ENCODE data around the gene APLF. TPM values are rescaled to one million over a fixed set of nuclear protein-coding genes. Genes with fewer than 3 reads are reported as not detected.

Gene APLF
- total and polyA plus RNA-seq, 10 of the 15 experiments (the other 5 are each of a cell fraction or from before 2014, with no cell fraction given) = 0.66 to 2.8 (median 1.8) TPM

- TF ChIP-seq ETV6 (conservative IDR thresholded peaks at IDR 0.05 in 1 of 2, IDR thresholded peaks at IDR 0.05 in 1 of 2; ENCODE audit: borderline replicate concordance in 1 of 2, low read depth in 1 of 2) (peak in 1 of 2 experiments; percentile 78; a peak in 1 of 4 replicates), SIX5 (IDR thresholded peaks at IDR 0.05; ENCODE audit: low read depth, low read length, severe bottlenecking) (no peak), SUPT20H (IDR thresholded peaks at IDR 0.05; ENCODE audit: borderline replicate concordance, control insufficient read depth, low read depth, low read length) (no peak), NR2F1 (conservative IDR thresholded peaks at IDR 0.05) (peak; percentile 100), MEF2B (IDR thresholded peaks at IDR 0.05; ENCODE audit: partially characterized antibody, poor library complexity, severe bottlenecking) (peak; percentile 89), MLLT1 (IDR thresholded peaks at IDR 0.05) (no peak; the same call in 1 of the 2 replicates), ASH2L (IDR thresholded peaks at IDR 0.05; ENCODE audit: borderline replicate concordance, low read depth) (peak; percentile 76; the same call in 1 of the 2 replicates), HDAC2 (IDR thresholded peaks at IDR 0.05) (no peak), ZBTB11 (CRISPR knock-in tag; IDR thresholded peaks at IDR 0.05) (no peak), SMC3 (IDR thresholded peaks at IDR 0.05; ENCODE audit: borderline replicate concordance, low read length) (no peak), TBL1XR1 (IDR thresholded peaks at IDR 0.05; ENCODE audit: low read depth, low read length) (peak; percentile 90), MYC (IDR thresholded peaks at IDR 0.05; ENCODE audit: insufficient read depth, insufficient read length, insufficient replicate concordance, low read length, severe bottlenecking) (no peak), CHD2 (IDR thresholded peaks at IDR 0.05; ENCODE audit: borderline replicate concordance, low read depth, low read length) (peak; percentile 76; the same call in 1 of the 2 replicates), JUND (IDR thresholded peaks at IDR 0.05; ENCODE audit: low read depth, low read length) (peak; percentile 85), CREB1 (IDR thresholded peaks at IDR 0.05; ENCODE audit: low read depth) (peak; percentile 66; the same call in 1 of the 2 replicates), ZZZ3 (IDR thresholded peaks at IDR 0.05; ENCODE audit: control insufficient read depth, insufficient read length, low read depth) (no peak), SUZ12 (IDR thresholded peaks at IDR 0.05; ENCODE audit: unreplicated experiment) (no peak), MXI1 (IDR thresholded peaks at IDR 0.05; ENCODE audit: low read depth, low read length) (0 out of 2 replicates have a peak, but pooled peaks have one; percentile 16), BCLAF1 (IDR thresholded peaks at IDR 0.05) (no peak), PML (IDR thresholded peaks at IDR 0.05; ENCODE audit: low read length) (no peak), HCFC1 (IDR thresholded peaks at IDR 0.05; ENCODE audit: low read length) (no peak), FOS (IDR thresholded peaks at IDR 0.05; ENCODE audit: borderline replicate concordance, extremely low read depth, insufficient read length) (no peak)
Measured at GRCh38 chr2:68423966-68424650, 43.3 kb upstream of the APLF start (continued).

Measured in GM12878 (cell line).